SK-N-MC (cell line): ENCODE measurements around the gene NFATC3.

Experiments
- EZH2 ChIP-seq: fragments of 200-600 bp; sonication (generic); IDR thresholded peaks from one replicate; pipeline ENCODE4 v1.6.1; 2017; ENCODE audit warnings: antibody characterized with exemption
- POLR2AphosphoS5 ChIP-seq: IDR thresholded peaks from 2 replicates; pipeline ENCODE4 v1.6.1; 2012; ENCODE audit warnings: mild to moderate bottlenecking, low read depth, low read length, borderline replicate concordance

DNA sequence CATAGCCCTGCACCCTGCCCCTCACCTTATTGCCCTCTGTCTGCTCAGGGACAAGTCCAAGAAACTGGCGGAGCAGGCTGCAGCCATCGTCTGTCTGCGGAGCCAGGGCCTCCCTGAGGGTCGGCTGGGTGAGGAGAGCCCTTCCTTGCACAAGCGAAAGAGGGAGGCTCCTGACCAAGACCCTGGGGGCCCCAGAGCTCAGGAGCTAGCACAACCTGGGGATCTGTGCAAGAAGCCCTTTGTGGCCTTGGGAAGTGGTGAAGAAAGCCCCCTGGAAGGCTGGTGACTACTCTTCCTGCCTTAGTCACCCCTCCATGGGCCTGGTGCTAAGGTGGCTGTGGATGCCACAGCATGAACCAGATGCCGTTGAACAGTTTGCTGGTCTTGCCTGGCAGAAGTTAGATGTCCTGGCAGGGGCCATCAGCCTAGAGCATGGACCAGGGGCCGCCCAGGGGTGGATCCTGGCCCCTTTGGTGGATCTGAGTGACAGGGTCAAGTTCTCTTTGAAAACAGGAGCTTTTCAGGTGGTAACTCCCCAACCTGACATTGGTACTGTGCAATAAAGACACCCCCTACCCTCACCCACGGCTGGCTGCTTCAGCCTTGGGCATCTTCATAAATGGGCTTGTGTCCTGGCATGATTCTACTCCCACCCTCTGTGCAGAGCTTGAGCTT, 6.3 kb upstream of the NFATC3 start:
- TF ChIP-seq POLR2AphosphoS5 (no peak), EZH2 (no peak)
